Right atrium auricular region (tissue), 2 donors: ENCODE results near the gene SPIN1. TPM values are rescaled to one million over a fixed set of nuclear protein-coding genes. Genes with fewer than 3 reads are reported as not detected.

ENCODE experiments used
- DNase-seq: peaks from one replicate; pipeline ENCODE4 v3.0.0-alpha.2; 2019; ENCODE audit warnings: low spot score
- H3K27ac ChIP-seq, 2 donors: fragments of 200-600 bp; sonication (generic); 1 replicate in 1 of 2; 2 replicates in 1 of 2; pipeline ENCODE4 v1.5.1; 2016 to 2019
- H3K27me3 ChIP-seq, 2 donors: fragments of 200-600 bp; sonication (generic); one replicate each; pipeline versions ENCODE4 v1.5.1 to v1.6.0; 2017 to 2019
- H3K36me3 ChIP-seq: fragments of 200-600 bp; sonication (generic); one replicate; pipeline ENCODE4 v1.5.1; 2016
- H3K4me1 ChIP-seq, 2 donors: fragments of 200-600 bp; sonication (generic); one replicate each; pipeline versions ENCODE4 v1.5.1 to v1.6.0; 2017 to 2019
- H3K4me3 ChIP-seq, 2 donors: fragments of 200-600 bp; sonication (generic); 1 replicate in 1 of 2; 2 replicates in 1 of 2; pipeline ENCODE4 v1.5.1; 2017 to 2019; ENCODE audit warnings: mild to moderate bottlenecking in 1 of 2, moderate library complexity in 1 of 2
- H3K9me3 ChIP-seq, 2 donors: fragments of 200-600 bp; sonication (generic); one replicate each; pipeline ENCODE4 v1.5.1; 2019
- CTCF ChIP-seq, 2 donors: fragments of 200-600 bp; sonication (generic); IDR thresholded peaks; one replicate each; pipeline ENCODE4 v1.5.1; 2019; ENCODE audit warnings: antibody characterized with exemption in 2 of 2
- total RNA-seq, 2 donors: library from RNA; depleted of rRNA; stranded (reverse); fragments of >200 nt; gene quantifications; one replicate each; pipeline ENCODE4 v1.1.0, GENCODE V29; 2016

SPIN1 gene
- total RNA-seq, 2 donors from 2014 or later, result 48.9 to 55.4 TPM

GRCh38 chr9:88358723-88359122 lies 29.5 kb upstream of the SPIN1 start:
- H3K36me3 ChIP-seq, result no peaks in the 10 kb centered on the region
- no peaks in the 10 kb centered on the region for H3K27me3 ChIP-seq
- no peaks in the 10 kb centered on the region for H3K4me1 ChIP-seq
- H3K9me3 ChIP-seq, result peaks cover 0 to 8% of the 10 kb centered on the region in 2 donors
- no peak for TF ChIP-seq CTCF (IDR thresholded peaks at IDR 0.05)
- no peak for DNase-seq
- H3K27ac ChIP-seq, result no peak overlapping the region
- no peak overlapping the region for H3K4me3 ChIP-seq

DNA sequence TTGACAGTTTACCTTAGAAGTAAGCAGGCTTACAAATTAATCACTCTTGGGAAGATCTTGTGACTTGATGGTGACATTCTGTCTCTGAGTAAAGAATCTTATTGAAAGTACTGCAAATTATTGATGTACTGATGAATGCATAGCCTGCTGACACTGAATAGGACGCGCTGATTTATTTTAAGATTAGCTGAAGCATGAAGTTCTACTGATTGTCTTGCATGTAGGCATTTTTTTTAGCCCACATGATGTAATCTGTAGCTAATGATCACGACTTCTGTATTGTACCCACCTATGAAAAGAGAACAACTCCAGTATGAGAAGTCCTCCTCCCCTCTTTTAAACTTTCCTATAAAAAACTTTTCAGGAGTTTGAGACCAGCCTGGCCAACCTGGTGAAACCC lies 28.3 kb upstream of the SPIN1 start:
- Histone ChIP-seq H3K4me3 (no peak overlapping the region), H3K36me3 (no peaks in the 10 kb centered on the region), H3K9me3 (no peaks in the 10 kb centered on the region), H3K27ac (no peak overlapping the region), H3K4me1 (no peaks in the 10 kb centered on the region), H3K27me3 (no peaks in the 10 kb centered on the region)
- no peak for TF ChIP-seq CTCF (IDR thresholded peaks at IDR 0.05)
- DNase-seq, result no peak

DNA sequence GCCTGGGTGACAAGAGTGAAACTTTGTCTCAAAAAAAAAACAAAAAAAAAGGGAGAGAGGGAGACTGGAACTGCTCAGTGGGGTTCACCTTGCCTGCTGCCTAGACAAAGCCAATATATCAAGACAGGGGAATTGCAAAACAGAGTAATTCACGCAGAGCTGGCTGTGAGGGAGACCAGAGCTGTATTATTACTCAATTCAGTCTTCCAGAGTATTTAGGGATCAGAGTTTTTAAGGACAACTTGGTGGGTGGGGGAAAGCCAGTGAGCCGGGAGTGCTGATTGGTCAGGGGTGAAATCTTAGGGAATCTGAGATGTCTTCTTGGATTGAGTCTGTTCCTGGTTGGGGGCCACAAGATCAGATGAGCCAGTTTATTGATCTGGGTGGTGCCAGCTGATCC lies 25.6 kb upstream of the SPIN1 start:
- no peak for DNase-seq
- no peak overlapping the region for H3K27ac ChIP-seq
- H3K4me1 ChIP-seq, result no peaks in the 10 kb centered on the region
- H3K36me3 ChIP-seq, result no peaks in the 10 kb centered on the region
- TF ChIP-seq CTCF (IDR thresholded peaks at IDR 0.05), result no peak
- no peak overlapping the region for H3K4me3 ChIP-seq
- no peaks in the 10 kb centered on the region for H3K27me3 ChIP-seq
- no peaks in the 10 kb centered on the region for H3K9me3 ChIP-seq

DNA sequence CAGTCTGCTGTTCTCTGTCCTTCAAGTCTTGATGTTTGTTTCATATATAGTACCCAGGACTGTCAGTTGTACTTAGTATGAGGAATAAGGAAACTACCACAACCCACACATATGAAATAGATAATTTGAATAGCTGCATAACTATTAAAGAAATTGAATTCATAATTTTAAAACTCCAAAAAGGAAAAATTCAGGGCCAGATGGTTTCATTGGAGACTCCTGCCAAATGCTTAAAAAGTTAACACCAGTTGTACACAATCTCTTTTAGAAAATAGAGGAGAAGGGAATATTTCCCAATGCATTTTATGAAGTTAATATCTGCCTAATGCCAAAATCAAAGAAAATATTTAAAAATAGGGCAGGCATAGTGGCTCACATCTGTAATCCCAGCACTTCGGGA lies 24.6 kb upstream of the SPIN1 start:
- Histone ChIP-seq H3K27ac (no peak overlapping the region), H3K4me3 (no peak overlapping the region), H3K27me3 (no peaks in the 10 kb centered on the region), H3K9me3 (peaks cover 0 to 6% of the 10 kb centered on the region in 2 donors), H3K36me3 (no peaks in the 10 kb centered on the region), H3K4me1 (no peaks in the 10 kb centered on the region)
- DNase-seq, result no peak
- no peak for TF ChIP-seq CTCF (IDR thresholded peaks at IDR 0.05)

DNA sequence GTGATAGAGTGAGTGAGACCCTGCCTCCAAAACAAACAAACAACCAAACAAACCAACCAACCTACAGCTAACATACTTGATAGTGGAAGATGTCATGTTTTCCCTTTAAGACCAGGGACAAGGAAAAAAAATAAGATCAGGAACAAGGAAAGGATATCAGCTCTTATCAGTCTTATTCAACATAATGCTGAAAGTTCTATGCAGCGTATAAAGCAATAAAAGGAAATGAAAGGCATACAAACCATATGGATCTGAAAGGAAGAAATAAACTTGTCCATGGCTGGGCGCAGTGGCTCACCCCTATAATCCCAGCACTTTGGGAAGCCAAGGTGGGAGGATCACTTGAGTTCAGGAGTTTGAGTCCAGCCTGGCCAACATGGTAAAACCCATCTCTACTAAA lies 23.5 kb upstream of the SPIN1 start:
- peaks cover 0 to 6% of the 10 kb centered on the region in 2 donors for H3K9me3 ChIP-seq
- H3K27me3 ChIP-seq, result no peaks in the 10 kb centered on the region
- no peak for DNase-seq
- no peak overlapping the region for H3K27ac ChIP-seq
- no peaks in the 10 kb centered on the region for H3K4me1 ChIP-seq
- no peak overlapping the region for H3K4me3 ChIP-seq
- no peak for TF ChIP-seq CTCF (IDR thresholded peaks at IDR 0.05)
- no peaks in the 10 kb centered on the region for H3K36me3 ChIP-seq

DNA sequence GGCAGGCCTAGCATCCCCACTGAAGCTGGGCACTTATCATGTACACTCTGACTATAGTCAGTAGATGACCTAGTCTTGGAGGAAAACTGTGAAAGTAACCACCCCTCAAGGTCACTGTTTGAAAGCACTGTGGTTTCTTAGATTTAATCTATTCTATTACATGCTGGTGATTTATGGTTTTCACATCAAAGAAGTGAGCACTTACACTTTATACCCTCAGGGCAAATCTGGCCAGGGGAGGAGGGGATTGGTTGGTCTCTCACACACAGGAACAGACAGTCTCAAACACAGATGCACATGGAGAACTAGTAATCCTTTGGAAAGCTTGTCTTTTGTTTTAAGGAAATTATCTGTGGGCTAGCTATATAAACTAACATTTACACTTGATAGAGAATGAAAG lies 17.9 kb upstream of the SPIN1 start:
- H3K27me3 ChIP-seq, result no peaks in the 10 kb centered on the region
- no peaks in the 10 kb centered on the region for H3K4me1 ChIP-seq
- DNase-seq, result no peak
- TF ChIP-seq CTCF (IDR thresholded peaks at IDR 0.05), result no peak
- no peaks in the 10 kb centered on the region for H3K36me3 ChIP-seq
- no peak overlapping the region for H3K4me3 ChIP-seq
- no peak overlapping the region for H3K27ac ChIP-seq
- H3K9me3 ChIP-seq, result peaks cover 0 to 6% of the 10 kb centered on the region in 2 donors
